GM08714 (cell line): ENCODE results near the gene PHF20.
"Not testable (repeated sequence)": the region's sequence is repeated elsewhere in the genome, so short reads cannot be mapped to it uniquely, and the experiment has no call there.

Source experiments
- H3K4me3 ChIP-seq: fragments of 200-500 bp; sonication (Bioruptor generic); 2 replicates; pipeline ENCODE4 v1.5.1; 2014; ENCODE audit warnings: mild to moderate bottlenecking, low read length, inconsistent platforms
- ZNF274 ChIP-seq: IDR thresholded peaks from 2 replicates; pipeline ENCODE4 v1.6.1; 2012; ENCODE audit warnings: mild to moderate bottlenecking, low read depth, low read length

Gene PHF20

DNA sequence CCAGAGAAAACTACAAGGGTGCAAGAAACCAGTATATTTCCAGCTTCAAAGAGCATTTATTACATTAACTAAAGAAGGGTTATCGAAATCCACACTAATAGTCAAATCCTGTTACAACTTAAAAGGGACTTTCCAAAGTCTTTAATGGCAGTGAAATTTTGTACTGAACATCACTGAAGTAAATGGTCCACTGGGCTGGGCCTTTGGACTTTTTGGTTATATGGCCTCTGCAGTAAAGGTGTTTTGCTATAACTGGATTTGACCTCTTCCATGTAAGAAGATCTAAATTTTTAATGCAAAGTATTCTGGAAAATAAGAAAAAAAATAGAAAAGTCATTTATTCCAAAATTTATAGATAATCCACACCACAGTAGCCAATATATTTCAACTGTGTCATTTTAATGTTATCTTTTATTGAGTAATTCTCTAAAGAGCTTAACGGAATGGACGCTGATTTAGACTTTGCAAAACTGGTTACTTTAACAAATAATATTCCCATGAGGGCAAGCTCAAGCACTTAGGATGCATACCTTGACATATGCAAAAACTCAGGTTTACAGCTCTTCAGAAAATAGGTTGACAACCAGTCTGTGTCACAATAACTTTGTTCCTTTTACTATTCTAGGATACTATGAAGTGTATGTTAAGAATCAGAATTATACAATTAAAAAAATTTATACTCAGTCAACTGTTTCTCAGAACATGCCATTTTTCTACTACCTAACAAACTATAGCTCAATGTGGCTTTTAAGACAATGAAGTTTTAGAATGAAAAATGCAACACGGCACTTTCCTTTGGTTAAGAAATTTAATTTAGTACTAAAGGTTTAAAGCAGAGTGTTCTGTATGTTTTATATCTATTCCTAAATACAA lies 36.8 kb upstream of the PHF20 start:
- TF ChIP-seq ZNF274, result no peak
- H3K4me3 ChIP-seq, result no peak overlapping the region

GRCh38 chr20:35735826-35736470 lies 35.9 kb upstream of the PHF20 start:
- TF ChIP-seq ZNF274, result no peak
- no peak overlapping the region for H3K4me3 ChIP-seq

DNA sequence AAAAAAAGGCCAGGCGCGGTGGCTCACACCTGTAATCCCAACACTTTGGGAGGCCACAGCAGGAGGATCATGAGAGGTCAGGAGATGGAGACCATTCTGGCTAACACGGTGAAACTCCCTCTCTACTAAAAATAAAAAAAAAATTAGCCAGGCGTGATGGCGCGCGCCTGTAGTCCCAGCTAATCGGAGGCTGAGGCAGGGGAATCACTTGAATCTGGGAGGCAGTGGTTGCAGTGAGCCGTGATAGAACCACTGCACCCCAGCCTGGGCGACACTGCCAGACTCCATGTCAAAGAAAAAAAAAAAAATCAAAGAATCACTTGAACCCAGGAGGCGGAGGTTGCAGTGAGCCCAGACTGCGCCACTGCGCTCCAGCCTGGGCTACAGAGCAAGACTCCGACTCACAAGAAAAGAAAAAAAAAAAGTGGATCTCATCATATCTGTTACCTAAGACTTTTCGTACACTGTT lies 33.9 kb upstream of the PHF20 start:
- no peak overlapping the region for H3K4me3 ChIP-seq
- no peak for TF ChIP-seq ZNF274

DNA sequence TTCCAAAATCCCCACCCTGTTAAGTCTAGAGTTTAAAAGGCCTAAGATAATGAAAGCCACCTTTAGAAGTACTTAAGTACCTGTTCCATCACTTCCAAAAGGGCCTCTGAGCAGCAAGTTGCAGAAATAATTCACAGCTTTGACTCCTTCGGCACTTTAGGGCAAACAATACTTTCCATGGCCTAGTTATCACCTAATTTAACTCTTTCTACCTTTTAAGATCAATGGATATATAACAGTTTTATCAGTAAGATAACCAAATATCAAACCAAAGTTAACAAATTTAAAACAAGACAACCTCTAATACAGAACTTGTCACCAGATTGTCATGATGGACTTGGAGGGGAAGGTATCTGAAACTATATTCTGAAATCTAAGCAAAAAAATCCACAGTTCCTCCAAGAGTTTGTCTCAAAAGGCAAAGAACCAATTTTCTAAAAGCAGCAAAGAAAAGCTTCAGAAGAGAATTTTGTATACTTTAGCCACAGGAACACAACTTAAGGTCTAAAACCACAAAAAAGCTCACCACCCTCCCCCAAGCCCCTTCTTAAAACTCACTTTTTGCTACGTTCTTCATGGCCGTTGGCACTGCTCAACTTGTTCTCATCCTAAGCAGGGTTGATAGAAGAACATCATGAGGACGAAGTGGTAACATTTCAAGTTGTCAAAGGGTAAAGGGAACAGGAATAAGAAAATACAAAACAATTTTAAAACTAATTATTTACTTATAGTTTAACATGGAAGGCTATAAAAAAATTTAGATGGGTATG lies 33.2 kb upstream of the PHF20 start:
- H3K4me3 ChIP-seq, result peak overlapping the region; percentile 38; the same call in 1 of the 2 replicates
- TF ChIP-seq ZNF274, result no peak

- no peak for TF ChIP-seq ZNF274
- H3K4me3 ChIP-seq, result peak overlapping the region; percentile 90
Observed at GRCh38 chr20:35739294-35740163, 32.3 kb upstream of the PHF20 start.

GRCh38 chr20:35741892-35742740 lies 29.7 kb upstream of the PHF20 start, which contains the start of gene RBM39:
TSS of gene RBM39 (minus strand) at chr20:35742260. CDS start at chr20:35740874, 1,386 bp downstream.
- TF ChIP-seq ZNF274, result no peak
- peak within 1 kb of the TSS; percentile 98 for H3K4me3 ChIP-seq

- TF ChIP-seq ZNF274, result no peak
Observed at GRCh38 chr20:35742741-35743523, 28.9 kb upstream of the PHF20 start.

GRCh38 chr20:35743693-35744491 lies 27.9 kb upstream of the PHF20 start:
- TF ChIP-seq ZNF274, result no peak
- H3K4me3 ChIP-seq, result peak overlapping the region; percentile 98

More at GRCh38 chr20:35742741-35743523, 28.9 kb upstream of the PHF20 start:
- peak overlapping the region; percentile 98 for H3K4me3 ChIP-seq

DNA sequence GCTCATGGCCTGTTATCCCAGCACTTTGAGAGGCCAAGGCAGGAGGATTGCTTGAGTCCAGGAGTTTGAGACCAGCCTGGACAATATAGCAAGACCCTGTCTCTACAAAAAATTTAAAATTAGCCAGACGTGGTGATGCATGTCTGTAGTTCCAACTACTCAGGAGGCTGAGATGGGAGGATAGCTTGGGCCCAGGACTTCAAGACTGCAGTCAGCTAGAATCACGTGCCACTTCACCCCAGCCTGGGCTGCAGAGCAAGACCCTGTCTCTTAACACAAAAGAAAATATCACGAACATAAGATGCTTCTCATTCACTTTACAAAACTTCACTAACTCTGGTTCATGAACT lies 27.3 kb upstream of the PHF20 start:
- not testable (repeated sequence) for H3K4me3 ChIP-seq

- no peak for TF ChIP-seq ZNF274
- no peak overlapping the region for H3K4me3 ChIP-seq
Observed at GRCh38 chr20:35750611-35751010, 21.2 kb upstream of the PHF20 start.

- H3K4me3 ChIP-seq, result no peak overlapping the region
- no peak for TF ChIP-seq ZNF274
Observed at GRCh38 chr20:35756404-35756803, 15.4 kb upstream of the PHF20 start.
